Coronary artery (tissue), 2 donors: ENCODE results near the gene AURKB.

ENCODE experiments used
- DNase-seq: peaks from one replicate; pipeline ENCODE4 v3.0.0-alpha.2; 2017; ENCODE audit warnings: low spot score
- H3K27ac ChIP-seq, 2 donors: fragments of 200-600 bp; sonication (generic); one replicate each; pipeline ENCODE4 v1.5.1; 2016 to 2019
- H3K4me3 ChIP-seq: fragments of 200-600 bp; sonication (generic); 2 replicates; pipeline ENCODE4 v1.5.1; 2016; ENCODE audit warnings: mild to moderate bottlenecking, moderate library complexity
- TF ChIP-seq, protein P1 (sequence below): fragments of 200-600 bp; sonication (generic); IDR thresholded peaks from one replicate; pipeline ENCODE4 v1.5.1; 2019; ENCODE audit warnings: antibody characterized with exemption

AURKB gene

GRCh38 chr17:8156246-8156992 is 54.0 kb downstream of the AURKB start:
- TF ChIP-seq, protein P1, sequence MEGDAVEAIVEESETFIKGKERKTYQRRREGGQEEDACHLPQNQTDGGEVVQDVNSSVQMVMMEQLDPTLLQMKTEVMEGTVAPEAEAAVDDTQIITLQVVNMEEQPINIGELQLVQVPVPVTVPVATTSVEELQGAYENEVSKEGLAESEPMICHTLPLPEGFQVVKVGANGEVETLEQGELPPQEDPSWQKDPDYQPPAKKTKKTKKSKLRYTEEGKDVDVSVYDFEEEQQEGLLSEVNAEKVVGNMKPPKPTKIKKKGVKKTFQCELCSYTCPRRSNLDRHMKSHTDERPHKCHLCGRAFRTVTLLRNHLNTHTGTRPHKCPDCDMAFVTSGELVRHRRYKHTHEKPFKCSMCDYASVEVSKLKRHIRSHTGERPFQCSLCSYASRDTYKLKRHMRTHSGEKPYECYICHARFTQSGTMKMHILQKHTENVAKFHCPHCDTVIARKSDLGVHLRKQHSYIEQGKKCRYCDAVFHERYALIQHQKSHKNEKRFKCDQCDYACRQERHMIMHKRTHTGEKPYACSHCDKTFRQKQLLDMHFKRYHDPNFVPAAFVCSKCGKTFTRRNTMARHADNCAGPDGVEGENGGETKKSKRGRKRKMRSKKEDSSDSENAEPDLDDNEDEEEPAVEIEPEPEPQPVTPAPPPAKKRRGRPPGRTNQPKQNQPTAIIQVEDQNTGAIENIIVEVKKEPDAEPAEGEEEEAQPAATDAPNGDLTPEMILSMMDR: no peak

GRCh38 chr17:8155996-8156245 is 54.5 kb downstream of the AURKB start:
- DNase-seq: no peak
- TF ChIP-seq, protein P1: no peak
- Histone ChIP-seq H3K4me3 (peak overlapping the region; percentile 73), H3K27ac (peak overlapping the region; percentile 96 to 100)

More at GRCh38 chr17:8156246-8156992, 54.0 kb downstream of the AURKB start:
- DNase-seq: peak; percentile 100
- Histone ChIP-seq H3K4me3 (peak overlapping the region; percentile 73), H3K27ac (peak overlapping the region; percentile 96 to 100)

DNA sequence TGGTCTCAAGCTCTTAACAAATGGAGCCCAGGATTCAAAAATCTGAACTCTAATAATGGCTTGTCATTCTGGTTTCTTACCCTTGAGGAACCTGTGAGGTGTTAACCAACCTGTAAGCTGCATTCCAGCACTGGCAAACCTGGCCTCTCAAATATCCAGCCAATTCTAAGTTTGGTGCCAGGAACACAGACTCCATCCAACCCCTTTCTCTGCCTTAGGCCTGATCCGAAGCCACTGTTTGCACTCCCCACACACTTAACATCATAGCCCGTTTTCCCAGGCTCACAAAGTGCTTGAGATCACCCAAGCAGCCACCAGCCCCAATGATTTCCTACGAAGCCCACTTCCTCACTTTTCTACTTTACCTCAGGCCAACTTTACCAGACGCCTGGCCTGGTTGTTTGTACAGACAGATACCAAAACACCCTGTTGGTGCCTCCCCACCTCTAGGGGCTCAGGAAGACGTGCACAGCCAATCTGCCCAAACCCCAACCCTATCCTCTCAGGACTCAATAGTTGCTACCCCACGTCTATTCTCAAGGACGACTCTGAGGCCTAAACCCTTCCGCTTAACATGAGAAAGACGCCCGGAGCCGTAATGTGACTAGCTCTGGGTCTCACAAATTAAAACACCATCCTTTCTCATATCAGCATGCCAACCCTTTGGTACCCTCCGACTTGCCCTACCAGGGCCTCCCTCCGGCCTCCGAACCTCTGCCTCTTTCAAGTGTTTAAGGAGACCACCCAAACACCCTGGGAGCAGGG is 55.0 kb downstream of the AURKB start:
- peak overlapping the region; percentile 73 for H3K4me3 ChIP-seq
- TF ChIP-seq, protein P1: no peak
- H3K27ac ChIP-seq: peak overlapping the region; percentile 96 to 100
- DNase-seq: no peak
